Transverse colon (tissue), 4 donors: Measurements from ENCODE around the gene CENPC. TPM values are rescaled to one million over a fixed set of nuclear protein-coding genes. Genes with fewer than 3 reads are reported as not detected.

ENCODE experiments used
- DNase-seq: peaks from one replicate; pipeline ENCODE4 v3.0.0-alpha.2; 2019
- H3K27ac ChIP-seq, 4 donors: fragments of 200-600 bp; sonication (generic); 2 replicates each; pipeline ENCODE4 v1.5.1; 2016 to 2018; ENCODE audit warnings: inconsistent platforms in 4 of 4
- H3K27me3 ChIP-seq: fragments of 200-600 bp; sonication (generic); 2 replicates; pipeline ENCODE4 v1.5.1; 2017; ENCODE audit warnings: inconsistent platforms
- H3K36me3 ChIP-seq, 4 donors: fragments of 200-600 bp; sonication (generic); 2 replicates each; pipeline ENCODE4 v1.5.1; 2017 to 2019; ENCODE audit warnings: inconsistent platforms in 4 of 4
- H3K4me1 ChIP-seq, 4 donors: fragments of 200-600 bp; sonication (generic); 2 replicates each; pipeline ENCODE4 v1.5.1; 2017 to 2020; ENCODE audit warnings: inconsistent platforms in 4 of 4
- H3K4me3 ChIP-seq, 4 donors: fragments of 200-600 bp; sonication (generic); 1 replicate in 1 of 4; 2 replicates in 3 of 4; pipeline versions ENCODE4 v1.5.1 to v1.6.1; 2017 to 2019; ENCODE audit warnings: inconsistent platforms in 4 of 4
- H3K9me3 ChIP-seq, 2 donors: fragments of 200-600 bp; sonication (generic); 2 replicates each; pipeline ENCODE4 v1.5.1; 2017 to 2019; ENCODE audit warnings: inconsistent platforms in 2 of 2
- EP300 ChIP-seq: sonication (generic); formaldehyde crosslinking; IDR thresholded peaks from one replicate; pipeline ENCODE4 v1.6.1; 2017; ENCODE audit warnings: antibody characterized with exemption, low read depth
- POLR2A ChIP-seq: fragments of 450-650 bp; IDR thresholded peaks from one replicate; pipeline ENCODE4 v1.6.1; 2016; ENCODE audit warnings: antibody characterized with exemption, mild to moderate bottlenecking, moderate library complexity
- POLR2AphosphoS5 ChIP-seq, 3 donors: sonication (generic); formaldehyde crosslinking; IDR thresholded peaks; one replicate each; pipeline ENCODE4 v1.6.1; 2016; ENCODE audit warnings: antibody characterized with exemption in 3 of 3
- WGBS, 2 donors: methylation state at CpG; one replicate each; pipeline ENCODE4 v1.1.5; 2018; ENCODE audit warnings: low coverage in 1 of 2; 5-methylcytosine and 5-hydroxymethylcytosine counted together
- in situ Hi-C, 4 donors: fragments of 200-750 bp; cut with MboI; loops; one replicate each; pipeline versions ENCODE4 v1.15.0 to v1.15.1; 2017; ENCODE audit warnings: low sequenced_read_pairs in 3 of 4, low pct_ligation_motif_present in 1 of 4, low pct_unique_long_range_greater_than_20kb in 1 of 4
- intact Hi-C: fragments of 100-400 bp; cut with DNase I; formaldehyde crosslinking; loops from one replicate; pipeline ENCODE4 v1.15.1; 2023; ENCODE audit warnings: low total_unique reads
- total RNA-seq, 4 donors: library from RNA; depleted of rRNA; stranded (reverse); fragments of >200 nt; gene quantifications; one replicate each; pipeline ENCODE4 v1.1.0, GENCODE V29; 2016
- TF ChIP-seq, protein P1 (sequence below), 5 experiments: fragments of 200-600 bp in 3 of 5; fragments of 450-650 bp in 2 of 5; sonication (generic) in 3 of 5; IDR thresholded peaks; 1 replicate in 2 of 5; 2 replicates in 3 of 5; pipeline ENCODE4 v1.5.1; 2016 to 2017; ENCODE audit warnings: antibody characterized with exemption in 5 of 5, inconsistent platforms in 3 of 5, mild to moderate bottlenecking in 2 of 5, moderate library complexity in 1 of 5

Gene CENPC
- total RNA-seq, 4 donors from 2014 or later = 16.1 to 39.5 (median 23.4) TPM

DNA sequence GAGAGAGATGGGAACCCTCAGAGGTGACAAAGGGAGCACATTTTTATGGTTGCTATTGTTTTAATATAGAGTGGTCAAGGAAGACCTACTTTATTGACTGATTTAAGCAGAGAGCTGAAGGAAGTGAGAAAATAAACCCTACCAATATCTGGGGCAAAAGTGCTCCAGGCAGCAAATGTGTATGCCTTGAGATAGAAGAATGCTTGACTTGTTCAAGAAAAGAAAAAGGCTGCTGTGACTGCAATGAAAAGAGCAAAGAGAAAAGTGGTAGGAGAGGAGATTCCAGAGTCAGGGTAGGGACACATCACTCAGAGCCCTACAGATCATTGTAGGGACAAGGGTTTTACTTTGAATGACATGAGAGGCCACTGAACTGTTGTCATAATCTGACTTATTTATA is 39.2 kb upstream of the CENPC start:
- H3K36me3 ChIP-seq = no peaks in the 10 kb centered on the region
- in situ Hi-C loops (no loop called here), intact Hi-C loops (no loop called here)
- H3K27me3 ChIP-seq = no peaks in the 10 kb centered on the region
- TF ChIP-seq, protein P1, sequence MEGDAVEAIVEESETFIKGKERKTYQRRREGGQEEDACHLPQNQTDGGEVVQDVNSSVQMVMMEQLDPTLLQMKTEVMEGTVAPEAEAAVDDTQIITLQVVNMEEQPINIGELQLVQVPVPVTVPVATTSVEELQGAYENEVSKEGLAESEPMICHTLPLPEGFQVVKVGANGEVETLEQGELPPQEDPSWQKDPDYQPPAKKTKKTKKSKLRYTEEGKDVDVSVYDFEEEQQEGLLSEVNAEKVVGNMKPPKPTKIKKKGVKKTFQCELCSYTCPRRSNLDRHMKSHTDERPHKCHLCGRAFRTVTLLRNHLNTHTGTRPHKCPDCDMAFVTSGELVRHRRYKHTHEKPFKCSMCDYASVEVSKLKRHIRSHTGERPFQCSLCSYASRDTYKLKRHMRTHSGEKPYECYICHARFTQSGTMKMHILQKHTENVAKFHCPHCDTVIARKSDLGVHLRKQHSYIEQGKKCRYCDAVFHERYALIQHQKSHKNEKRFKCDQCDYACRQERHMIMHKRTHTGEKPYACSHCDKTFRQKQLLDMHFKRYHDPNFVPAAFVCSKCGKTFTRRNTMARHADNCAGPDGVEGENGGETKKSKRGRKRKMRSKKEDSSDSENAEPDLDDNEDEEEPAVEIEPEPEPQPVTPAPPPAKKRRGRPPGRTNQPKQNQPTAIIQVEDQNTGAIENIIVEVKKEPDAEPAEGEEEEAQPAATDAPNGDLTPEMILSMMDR (IDR thresholded peaks at IDR 0.05) = no peak
- TF ChIP-seq EP300 = no peak
- TF ChIP-seq POLR2A = no peak
- no peak for TF ChIP-seq POLR2AphosphoS5 (IDR thresholded peaks at IDR 0.05)
- no peak for DNase-seq
- H3K4me1 ChIP-seq = no peaks in the 10 kb centered on the region
- H3K4me3 ChIP-seq = no peak overlapping the region
- H3K9me3 ChIP-seq = no peaks in the 10 kb centered on the region
- no peak overlapping the region for H3K27ac ChIP-seq

DNA sequence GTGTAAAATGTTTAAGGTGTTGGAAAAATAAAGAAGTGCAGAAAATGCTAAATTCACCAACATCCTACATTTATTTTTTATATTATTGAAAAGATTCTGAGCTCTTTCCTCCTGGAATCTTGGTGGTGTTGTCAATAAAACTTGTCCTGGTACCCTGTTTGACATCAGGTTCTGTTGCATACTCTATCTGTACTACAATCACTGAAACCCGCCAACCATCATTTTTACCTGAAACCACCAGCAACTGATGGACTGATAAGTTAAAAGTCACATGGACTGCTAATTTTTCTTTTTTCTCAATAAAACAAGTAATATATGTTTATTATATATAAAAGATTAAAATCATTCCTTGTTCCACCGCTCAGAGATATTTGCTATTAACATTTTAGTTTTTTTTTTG is 36.6 kb upstream of the CENPC start:
- H3K9me3 ChIP-seq = no peaks in the 10 kb centered on the region
- in situ Hi-C loops = no loop called here
- H3K36me3 ChIP-seq = no peaks in the 10 kb centered on the region
- no peak overlapping the region for H3K27ac ChIP-seq
- intact Hi-C loops = no loop called here
- no peaks in the 10 kb centered on the region for H3K27me3 ChIP-seq
- H3K4me1 ChIP-seq = no peaks in the 10 kb centered on the region
- no peak for DNase-seq
- TF ChIP-seq EP300 = no peak
- no peak for TF ChIP-seq POLR2A
- TF ChIP-seq POLR2AphosphoS5 (IDR thresholded peaks at IDR 0.05) = no peak
- TF ChIP-seq, protein P1 (IDR thresholded peaks at IDR 0.05) = no peak
- 43 to 45% methylated on average over 2 of the region's 2 CpGs for WGBS, 2 donors
- H3K4me3 ChIP-seq = no peak overlapping the region

DNA sequence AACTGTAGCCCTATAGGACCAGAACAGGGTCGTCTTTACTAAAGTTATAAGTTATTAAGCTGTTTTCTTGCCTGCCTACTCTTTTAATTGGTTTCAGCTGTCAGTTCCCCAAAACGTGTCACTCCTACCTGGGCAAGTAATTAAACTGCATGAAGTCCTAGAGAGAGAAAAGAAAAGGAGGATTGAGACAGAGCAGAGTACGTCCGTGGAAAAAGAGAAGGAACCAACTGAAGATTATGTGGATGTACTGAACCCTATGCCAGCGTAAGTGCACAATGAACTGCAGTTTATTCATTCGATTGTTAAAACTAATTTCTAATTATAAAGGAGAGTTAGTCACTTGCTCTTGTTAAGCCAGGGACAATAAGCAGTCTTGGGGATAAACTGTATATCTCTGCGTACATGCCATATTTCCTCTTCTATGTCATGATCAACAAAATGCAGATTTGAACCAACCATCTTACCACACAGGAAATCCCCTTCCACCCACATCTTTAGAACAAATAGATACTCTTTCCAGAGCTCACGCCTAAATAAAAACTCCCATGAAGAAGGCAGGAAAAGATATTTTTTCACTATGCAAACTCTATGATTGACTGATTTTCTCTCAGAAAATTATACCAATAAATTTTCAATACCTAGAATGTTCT is 36.0 kb upstream of the CENPC start:
- no peak for DNase-seq
- Histone ChIP-seq H3K4me1 (no peaks in the 10 kb centered on the region), H3K9me3 (no peaks in the 10 kb centered on the region), H3K27ac (no peak overlapping the region), H3K27me3 (no peaks in the 10 kb centered on the region), H3K36me3 (no peaks in the 10 kb centered on the region), H3K4me3 (no peak overlapping the region)
- WGBS, 2 donors = 65 to 67% methylated on average over 8 of the region's 8 CpGs
- TF ChIP-seq, protein P1 (IDR thresholded peaks at IDR 0.05) = no peak
- TF ChIP-seq POLR2A (no peak), EP300 (no peak), POLR2AphosphoS5 (IDR thresholded peaks at IDR 0.05) (no peak)
- in situ Hi-C loops (no loop called here), intact Hi-C loops (no loop called here)

DNA sequence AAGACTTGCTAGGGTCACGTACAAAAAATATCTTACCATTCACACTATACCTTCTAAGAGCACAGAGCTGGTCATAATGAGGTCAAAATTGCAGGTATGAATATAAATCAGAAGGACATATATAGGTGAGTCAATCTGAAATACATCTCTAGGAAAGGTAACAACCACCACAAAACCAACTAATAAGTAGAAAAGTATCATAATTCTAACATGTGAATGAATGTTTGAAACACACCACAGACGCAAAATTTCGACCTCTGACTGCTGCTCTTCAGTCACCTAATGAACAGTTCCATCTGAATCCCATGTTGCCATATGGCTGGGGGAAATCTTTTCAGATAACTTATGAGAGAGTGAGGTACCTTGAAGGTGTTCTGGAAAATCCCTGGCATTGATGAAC is 35.3 kb upstream of the CENPC start:
- H3K27me3 ChIP-seq = no peaks in the 10 kb centered on the region
- no peaks in the 10 kb centered on the region for H3K4me1 ChIP-seq
- DNase-seq = no peak
- in situ Hi-C loops = no loop called here
- intact Hi-C loops = no loop called here
- WGBS, 2 donors = 76 to 79% methylated on average over 3 of the region's 3 CpGs
- H3K4me3 ChIP-seq = no peak overlapping the region
- no peak overlapping the region for H3K27ac ChIP-seq
- TF ChIP-seq POLR2AphosphoS5 (IDR thresholded peaks at IDR 0.05) = no peak
- H3K36me3 ChIP-seq = no peaks in the 10 kb centered on the region
- no peaks in the 10 kb centered on the region for H3K9me3 ChIP-seq

DNA sequence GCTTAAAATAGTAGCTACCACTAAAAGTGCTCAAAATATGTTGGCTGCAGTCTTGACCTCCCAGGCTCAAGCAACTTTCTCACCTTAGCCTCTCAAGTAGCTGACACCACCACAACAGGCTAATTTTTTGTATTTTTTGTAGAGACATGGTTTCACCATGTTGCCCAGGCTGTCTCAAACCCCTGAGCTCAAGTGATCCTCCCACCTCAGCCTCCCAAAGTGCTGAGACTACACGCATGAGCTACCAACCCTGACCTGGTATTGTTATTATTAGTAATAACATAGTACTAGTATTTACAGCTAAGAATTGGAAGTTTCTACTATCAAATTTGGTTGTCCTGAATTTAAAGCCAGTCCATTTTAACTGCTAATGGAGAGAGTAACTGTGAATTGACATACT is 31.2 kb upstream of the CENPC start:
- no peaks in the 10 kb centered on the region for H3K4me1 ChIP-seq
- no peaks in the 10 kb centered on the region for H3K9me3 ChIP-seq
- H3K4me3 ChIP-seq = no peak overlapping the region
- H3K27me3 ChIP-seq = no peaks in the 10 kb centered on the region
- peak overlapping the region in 1 of 4 donors; percentile 51 for H3K27ac ChIP-seq
- no peak for TF ChIP-seq POLR2A
- TF ChIP-seq POLR2AphosphoS5 (IDR thresholded peaks at IDR 0.05) = no peak
- no peak for TF ChIP-seq EP300
- WGBS, 2 donors = 80 to 88% methylated on average over 1 of the region's 1 CpG
- in situ Hi-C loops (no loop called here), intact Hi-C loops (no loop called here)
- no peaks in the 10 kb centered on the region for H3K36me3 ChIP-seq
- no peak for DNase-seq
